Astrocyte (in vitro differentiated cells and primary cell): ENCODE results near the gene PELI1.

Experiments
- CTCF ChIP-seq: IDR thresholded peaks from 2 replicates; pipeline ENCODE4 v1.5.1; 2011; ENCODE audit warnings: low read depth, mild to moderate bottlenecking, inconsistent platforms, low read length, moderate library complexity; ENCODE audit not compliant: insufficient read depth
- EZH2 ChIP-seq: IDR thresholded peaks from 2 replicates; pipeline ENCODE4 v1.6.1; 2012; ENCODE audit warnings: mild to moderate bottlenecking, low read length, inconsistent platforms; ENCODE audit not compliant: insufficient read depth

GRCh38 chr2:64085936-64086335 lies 58.3 kb downstream of the PELI1 start:
- TF ChIP-seq CTCF (no peak), EZH2 (no peak)
